H9 (cell line): Measurements from ENCODE around the gene NFIX. TPM values are rescaled to one million over a fixed set of nuclear protein-coding genes. Genes with fewer than 3 reads are reported as not detected.

ENCODE experiments used
- DNase-seq: peaks from one replicate; pipeline ENCODE4 v3.0.0-alpha.2; 2017
- H2AFZ ChIP-seq: one replicate; pipeline ENCODE4 v1.6.1; 2013; ENCODE audit warnings: mild to moderate bottlenecking, low read length, control low read depth, moderate library complexity
- H2AK5ac ChIP-seq: 2 replicates; pipeline ENCODE4 v1.6.1; 2013; ENCODE audit warnings: low read length, control low read depth, mixed read lengths; ENCODE audit not compliant: insufficient read length
- H2BK120ac ChIP-seq: one replicate; pipeline ENCODE4 v1.6.1; 2013; ENCODE audit warnings: low read depth, mild to moderate bottlenecking, low read length, control low read depth, inconsistent platforms; ENCODE audit not compliant: poor library complexity, severe bottlenecking
- H2BK12ac ChIP-seq: 2 replicates; pipeline ENCODE4 v1.6.1; 2013; ENCODE audit warnings: low read length, control low read depth, mixed read lengths, low read depth; ENCODE audit not compliant: insufficient read length
- H2BK15ac ChIP-seq: 2 replicates; pipeline ENCODE4 v1.6.1; 2013; ENCODE audit warnings: low read depth, low read length, control low read depth
- H2BK20ac ChIP-seq: one replicate; pipeline ENCODE4 v1.6.1; 2013; ENCODE audit warnings: low read depth, mild to moderate bottlenecking, low read length, control low read depth, inconsistent platforms; ENCODE audit not compliant: poor library complexity, severe bottlenecking
- H2BK5ac ChIP-seq: 2 replicates; pipeline ENCODE4 v1.6.1; 2013; ENCODE audit warnings: low read length, control low read depth, mixed read lengths; ENCODE audit not compliant: insufficient read length
- H3K14ac ChIP-seq: 2 replicates; pipeline ENCODE4 v1.6.1; 2013; ENCODE audit warnings: low read length, control low read depth; ENCODE audit not compliant: insufficient read depth
- H3K18ac ChIP-seq: 2 replicates; pipeline ENCODE4 v1.6.1; 2013; ENCODE audit warnings: low read depth, mild to moderate bottlenecking, mixed read lengths, low read length, control low read depth; ENCODE audit not compliant: insufficient read length
- H3K23ac ChIP-seq: 2 replicates; pipeline ENCODE4 v1.6.1; 2013; ENCODE audit warnings: low read length, control low read depth, mixed read lengths, low read depth; ENCODE audit not compliant: insufficient read length
- H3K23me2 ChIP-seq: 2 replicates; pipeline ENCODE4 v1.6.1; 2013; ENCODE audit warnings: low read depth, mild to moderate bottlenecking, mixed read lengths, low read length, control low read depth; ENCODE audit not compliant: insufficient read length, poor library complexity, severe bottlenecking
- H3K27ac ChIP-seq: 2 replicates; pipeline ENCODE4 v1.5.1; 2013; ENCODE audit warnings: low read length, control low read depth, mixed read lengths, low read depth; ENCODE audit not compliant: insufficient read length
- H3K27me3 ChIP-seq: 2 replicates; pipeline ENCODE4 v1.6.1; 2013; ENCODE audit warnings: low read length, control low read depth, inconsistent platforms; ENCODE audit not compliant: insufficient read depth
- H3K4ac ChIP-seq: 2 replicates; pipeline ENCODE4 v1.6.1; 2013; ENCODE audit warnings: low read depth, mild to moderate bottlenecking, control low read depth, inconsistent platforms, low read length, moderate library complexity
- H3K4me1 ChIP-seq: 2 replicates; pipeline ENCODE4 v1.6.1; 2013; ENCODE audit warnings: low read length, control low read depth, inconsistent platforms; ENCODE audit not compliant: insufficient read depth
- H3K4me2 ChIP-seq: 2 replicates; pipeline ENCODE4 v1.6.1; 2013; ENCODE audit warnings: low read length, control low read depth, mixed read lengths; ENCODE audit not compliant: insufficient read length, insufficient read depth
- H3K56ac ChIP-seq: 2 replicates; pipeline ENCODE4 v1.6.1; 2013; ENCODE audit warnings: low read depth, mild to moderate bottlenecking, mixed read lengths, low read length, control low read depth; ENCODE audit not compliant: insufficient read length
- H3K79me1 ChIP-seq: 2 replicates; pipeline ENCODE4 v1.6.1; 2013; ENCODE audit warnings: low read depth, mild to moderate bottlenecking, moderate library complexity, low read length, control low read depth, inconsistent platforms; ENCODE audit not compliant: insufficient read depth, poor library complexity, severe bottlenecking
- H3K79me2 ChIP-seq: 2 replicates; pipeline ENCODE4 v1.6.1; 2013; ENCODE audit warnings: low read length, control low read depth, inconsistent platforms; ENCODE audit not compliant: insufficient read depth
- H3K9ac ChIP-seq: 2 replicates; pipeline ENCODE4 v1.6.1; 2013; ENCODE audit warnings: low read length, control low read depth, mixed read lengths; ENCODE audit not compliant: insufficient read length; ENCODE audit errors: extremely low read depth
- H3K9me3 ChIP-seq: one replicate; pipeline ENCODE4 v1.6.1; 2013; ENCODE audit warnings: low read depth, low read length, inconsistent platforms; ENCODE audit not compliant: control insufficient read depth
- H3T11ph ChIP-seq: one replicate; pipeline ENCODE4 v1.6.1; 2013; ENCODE audit warnings: mild to moderate bottlenecking, low read length, control low read depth, inconsistent platforms
- H4K20me1 ChIP-seq: one replicate; pipeline ENCODE4 v1.6.1; 2013; ENCODE audit not compliant: control insufficient read depth, insufficient read length, insufficient read depth
- H4K5ac ChIP-seq: 2 replicates; pipeline ENCODE4 v1.6.1; 2013; ENCODE audit warnings: low read depth, mild to moderate bottlenecking, mixed read lengths, low read length, control low read depth; ENCODE audit not compliant: insufficient read length
- H4K8ac ChIP-seq: replicated peaks from 2 replicates; pipeline ENCODE4 v1.6.1; 2013; ENCODE audit warnings: low read length, control low read depth, mixed read lengths, low read depth; ENCODE audit not compliant: insufficient read length
- H4K91ac ChIP-seq: 2 replicates; pipeline ENCODE4 v1.6.1; 2013; ENCODE audit warnings: low read depth, mild to moderate bottlenecking, moderate library complexity, mixed read lengths, low read length, control low read depth; ENCODE audit not compliant: insufficient read length
- H3K27ac Mint-ChIP-seq, 3 experiments: 2 replicates in 2 of 3; 3 replicates in 1 of 3; pipeline ENCODE4 v1.8.0; 2020 to 2021; ENCODE audit warnings: mixed read lengths in 3 of 3, mild to moderate bottlenecking in 1 of 3, moderate library complexity in 1 of 3
- H3K27me3 Mint-ChIP-seq: 2 replicates; pipeline ENCODE4 v1.8.0; 2021; ENCODE audit warnings: low read depth, mild to moderate bottlenecking, moderate library complexity, mixed read lengths
- H3K36me3 Mint-ChIP-seq, 3 experiments: 2 replicates in 2 of 3; 3 replicates in 1 of 3; pipeline ENCODE4 v1.8.0; 2020 to 2021; ENCODE audit warnings: low read depth in 3 of 3, mixed read lengths in 3 of 3; ENCODE audit not compliant: insufficient read depth in 1 of 3
- H3K4me1 Mint-ChIP-seq, 2 experiments: 2 replicates each; pipeline ENCODE4 v1.8.0; 2020; ENCODE audit warnings: mixed read lengths in 2 of 2
- H3K4me3 Mint-ChIP-seq, 2 experiments: 2 replicates in 1 of 2; 3 replicates in 1 of 2; pipeline ENCODE4 v1.8.0; 2020 to 2021; ENCODE audit warnings: mild to moderate bottlenecking in 2 of 2, mixed read lengths in 2 of 2, moderate library complexity in 1 of 2
- H3K9me3 Mint-ChIP-seq, 2 experiments: 2 replicates in 1 of 2; 3 replicates in 1 of 2; pipeline ENCODE4 v1.8.0; 2020; ENCODE audit warnings: mild to moderate bottlenecking in 2 of 2, mixed read lengths in 2 of 2, moderate library complexity in 1 of 2
- CTCF ChIP-seq: fragments of 200-600 bp; sonication (generic); conservative IDR thresholded peaks from 3 replicates; pipeline ENCODE4 v1.8.0; 2021; ENCODE audit warnings: antibody characterized with exemption, mild to moderate bottlenecking
- WGBS: extraction: QIAGEN DNeasy Blood & Tissue Kit; methylation state at CpG from one replicate; pipeline ENCODE4 v1.1.7; 2013; ENCODE audit warnings: missing lambda C conversion rate, low lambda C conversion rate, mixed read lengths; ENCODE audit not compliant: insufficient read length; ENCODE audit errors: extremely low coverage; 5-methylcytosine and 5-hydroxymethylcytosine counted together
- total RNA-seq: library from RNA; stranded (reverse); gene quantifications from 2 replicates; pipeline ENCODE4 v1.2.1, GENCODE V29; 2021

NFIX gene
- total RNA-seq, 1 experiment from 2014 or later: 0.31 TPM

GRCh38 chr19:13130886-13131490, 135.7 kb downstream of the NFIX start:
- H3K56ac ChIP-seq: no peak overlapping the region
- H3K9me3 Mint-ChIP-seq: no peaks in the 10 kb centered on the region
- no peak overlapping the region for H4K5ac ChIP-seq
- no peak overlapping the region for H3K4ac ChIP-seq
- no peak overlapping the region for H2BK5ac ChIP-seq
- no peak overlapping the region for H3K9ac ChIP-seq
- no peak overlapping the region for H2BK12ac ChIP-seq
- no peaks in the 10 kb centered on the region for H3K4me1 ChIP-seq
- no peak overlapping the region for H3K27ac ChIP-seq
- H3K4me3 Mint-ChIP-seq: no peak overlapping the region; a peak in 1 of 5 replicates
- H2AK5ac ChIP-seq: no peak overlapping the region
- no peak overlapping the region for H3K14ac ChIP-seq
- no peaks in the 10 kb centered on the region for H4K20me1 ChIP-seq
- peaks cover 8% of the 10 kb centered on the region for H3K79me1 ChIP-seq
- H3K79me2 ChIP-seq: peaks cover 40% of the 10 kb centered on the region; the same call in 1 of the 2 replicates
- H3K27me3 ChIP-seq: no peaks in the 10 kb centered on the region
- peak; percentile 15 for DNase-seq
- no peak overlapping the region for H2BK20ac ChIP-seq
- no peak overlapping the region for H2AFZ ChIP-seq
- no peak for TF ChIP-seq CTCF
- H3K23ac ChIP-seq: no peak overlapping the region
- H2BK15ac ChIP-seq: no peak overlapping the region
- H3K27ac Mint-ChIP-seq: peak overlapping the region in 2 of 3 experiments; percentile 37 to 58; a peak in 3 of 7 replicates
- peaks cover 3 to 14% of the 10 kb centered on the region in 2 experiments; a peak in 2 of 4 replicates for H3K4me1 Mint-ChIP-seq
- no peak overlapping the region for H3K4me2 ChIP-seq
- H4K91ac ChIP-seq: no peak overlapping the region
- WGBS: no CpG with 5 or more reads among the region's 3 CpGs
- H3K18ac ChIP-seq: no peak overlapping the region
- H3T11ph ChIP-seq: no peak overlapping the region
- H2BK120ac ChIP-seq: no peak overlapping the region
- no peaks in the 10 kb centered on the region for H3K23me2 ChIP-seq
- no peak overlapping the region for H4K8ac ChIP-seq
- H3K27me3 Mint-ChIP-seq: no peaks in the 10 kb centered on the region
- peaks cover 7 to 46% (median 17%) of the 10 kb centered on the region in 3 experiments; a peak in 6 of 7 replicates for H3K36me3 Mint-ChIP-seq
- no peaks in the 10 kb centered on the region for H3K9me3 ChIP-seq
